Progenitor cell of endocrine pancreas (in vitro differentiated cells): ENCODE measurements around the gene CACNG7. TPM values are rescaled to one million over a fixed set of nuclear protein-coding genes. Genes with fewer than 3 reads are reported as not detected.
"Not testable (repeated sequence)": the region's sequence is repeated elsewhere in the genome, so short reads cannot be mapped to it uniquely, and the experiment has no call there.

ENCODE experiments used
- DNase-seq: peaks from one replicate; pipeline ENCODE4 v3.0.0; 2021; ENCODE audit warnings: low spot score; ENCODE audit not compliant: unreplicated experiment
- H3K27ac Mint-ChIP-seq: 2 replicates; pipeline ENCODE4 v1.8.0; 2021; ENCODE audit warnings: mild to moderate bottlenecking, moderate library complexity, mixed read lengths
- H3K27me3 Mint-ChIP-seq: 2 replicates; pipeline ENCODE4 v1.8.0; 2021; ENCODE audit warnings: mixed read lengths
- H3K36me3 Mint-ChIP-seq: 2 replicates; pipeline ENCODE4 v1.8.0; 2022; ENCODE audit warnings: mixed read lengths; ENCODE audit not compliant: insufficient read depth
- H3K4me1 Mint-ChIP-seq: 2 replicates; pipeline ENCODE4 v1.8.0; 2021; ENCODE audit warnings: low read depth, mixed read lengths
- H3K4me3 Mint-ChIP-seq: 2 replicates; pipeline ENCODE4 v1.8.0; 2021; ENCODE audit warnings: low read depth, mild to moderate bottlenecking, moderate library complexity, mixed read lengths
- H3K9me3 Mint-ChIP-seq: 2 replicates; pipeline ENCODE4 v1.8.0; 2021; ENCODE audit warnings: low read depth, mixed read lengths
- CTCF ChIP-seq: fragments of 200-600 bp; sonication (generic); IDR thresholded peaks from one replicate; pipeline ENCODE4 v1.5.0; 2021; ENCODE audit warnings: antibody characterized with exemption, mild to moderate bottlenecking; ENCODE audit not compliant: unreplicated experiment
- total RNA-seq: library from RNA; stranded (reverse); gene quantifications from 2 replicates; pipeline ENCODE4 v1.2.1, GENCODE V29; 2021

The CACNG7 gene
- total RNA-seq, 1 donor from 2014 or later, result not detected

- H3K9me3 Mint-ChIP-seq, result no peaks in the 10 kb centered on the region
- H3K27me3 Mint-ChIP-seq, result peaks cover 70% of the 10 kb centered on the region
- no peaks in the 10 kb centered on the region for H3K36me3 Mint-ChIP-seq
- H3K4me1 Mint-ChIP-seq, result no peaks in the 10 kb centered on the region
- DNase-seq, result no peak
- no peak overlapping the region for H3K27ac Mint-ChIP-seq
- TF ChIP-seq CTCF, result no peak
- no peak overlapping the region for H3K4me3 Mint-ChIP-seq
These were observed 35.3 kb downstream of the CACNG7 start for GRCh38 chr19:53944416-53944815.

GRCh38 chr19:53944933-53945332 lies 35.9 kb downstream of the CACNG7 start:
- Mint-ChIP-seq H3K4me1 (no peaks in the 10 kb centered on the region), H3K27me3 (peaks cover 64% of the 10 kb centered on the region), H3K27ac (no peak overlapping the region), H3K36me3 (no peaks in the 10 kb centered on the region), H3K4me3 (no peak overlapping the region), H3K9me3 (no peaks in the 10 kb centered on the region)
- no peak for DNase-seq
- no peak for TF ChIP-seq CTCF

GRCh38 chr19:53945441-53945840 lies 36.4 kb downstream of the CACNG7 start:
- Mint-ChIP-seq H3K4me1 (no peaks in the 10 kb centered on the region), H3K36me3 (no peaks in the 10 kb centered on the region), H3K27me3 (peaks cover 59% of the 10 kb centered on the region), H3K27ac (no peak overlapping the region), H3K9me3 (no peaks in the 10 kb centered on the region), H3K4me3 (no peak overlapping the region)
- DNase-seq, result no peak
- TF ChIP-seq CTCF, result no peak

GRCh38 chr19:53945998-53946397 lies 36.9 kb downstream of the CACNG7 start:
- Mint-ChIP-seq H3K36me3 (no peaks in the 10 kb centered on the region), H3K4me3 (no peak overlapping the region), H3K27ac (no peak overlapping the region), H3K27me3 (peaks cover 56% of the 10 kb centered on the region), H3K4me1 (no peaks in the 10 kb centered on the region), H3K9me3 (no peaks in the 10 kb centered on the region)
- DNase-seq, result no peak
- TF ChIP-seq CTCF, result no peak

- peaks cover 52% of the 10 kb centered on the region for H3K27me3 Mint-ChIP-seq
- TF ChIP-seq CTCF, result peak; percentile 15
- no peak overlapping the region for H3K4me3 Mint-ChIP-seq
- H3K27ac Mint-ChIP-seq, result no peak overlapping the region
- no peaks in the 10 kb centered on the region for H3K4me1 Mint-ChIP-seq
- no peaks in the 10 kb centered on the region for H3K9me3 Mint-ChIP-seq
- DNase-seq, result no peak
- H3K36me3 Mint-ChIP-seq, result no peaks in the 10 kb centered on the region
These were observed 38.5 kb downstream of the CACNG7 start for GRCh38 chr19:53947624-53948023.

- not testable (repeated sequence) for DNase-seq, H3K36me3 Mint-ChIP-seq, H3K4me1 Mint-ChIP-seq, H3K4me3 Mint-ChIP-seq, H3K27ac Mint-ChIP-seq, H3K9me3 Mint-ChIP-seq
- peaks cover 45% of the 10 kb centered on the region for H3K27me3 Mint-ChIP-seq
These were observed 39.5 kb downstream of the CACNG7 start for GRCh38 chr19:53948611-53949010.
